GM18499 (cell line): ENCODE measurements around the gene HPCAL1.
"Not testable (repeated sequence)": the region's sequence is repeated elsewhere in the genome, so short reads cannot be mapped to it uniquely, and the experiment has no call there.

Experiments used
- ATAC-seq: cut with Tn5 transposase; IDR thresholded peaks from one replicate; pipeline ENCODE4 v1.9.1; 2021; ENCODE audit warnings: moderate number of reproducible peaks; ENCODE audit not compliant: insufficient read depth, unreplicated experiment

The HPCAL1 gene

GRCh38 chr2:10282611-10283105 lies 20.0 kb upstream of the HPCAL1 start:
- ATAC-seq, result no peak

GRCh38 chr2:10283106-10284062 lies 19.3 kb upstream of the HPCAL1 start:
- ATAC-seq, result no peak

- ATAC-seq, result no peak
Measured at GRCh38 chr2:10284108-10284870, 18.4 kb upstream of the HPCAL1 start.

GRCh38 chr2:10285191-10285555 lies 17.5 kb upstream of the HPCAL1 start:
- ATAC-seq, result no peak

- ATAC-seq, result no peak
Measured at GRCh38 chr2:10285556-10286198, 17.0 kb upstream of the HPCAL1 start.

- ATAC-seq, result no peak
Measured at GRCh38 chr2:10286216-10287037, 16.3 kb upstream of the HPCAL1 start.

GRCh38 chr2:10287761-10288160 lies 14.9 kb upstream of the HPCAL1 start:
- ATAC-seq, result no peak

- ATAC-seq, result no peak
Measured at GRCh38 chr2:10288606-10289005, 14.1 kb upstream of the HPCAL1 start.

GRCh38 chr2:10289352-10289751 lies 13.4 kb upstream of the HPCAL1 start:
- no peak for ATAC-seq

GRCh38 chr2:10289891-10290290 lies 12.8 kb upstream of the HPCAL1 start:
- ATAC-seq, result no peak

- ATAC-seq, result not testable (repeated sequence)
Measured at GRCh38 chr2:10291376-10291775, 11.3 kb upstream of the HPCAL1 start.

- no peak for ATAC-seq
Measured at GRCh38 chr2:10292033-10292432, 10.7 kb upstream of the HPCAL1 start.

GRCh38 chr2:10293603-10294002 lies 9.1 kb upstream of the HPCAL1 start:
- ATAC-seq, result no peak

- no peak for ATAC-seq
Measured at GRCh38 chr2:10294077-10294476, 8.6 kb upstream of the HPCAL1 start.

- not testable (repeated sequence) for ATAC-seq
Measured at GRCh38 chr2:10295649-10296048, 7.1 kb upstream of the HPCAL1 start.

- ATAC-seq, result no peak
Measured at GRCh38 chr2:10296142-10296541, 6.6 kb upstream of the HPCAL1 start.

GRCh38 chr2:10297191-10297830 lies 5.4 kb upstream of the HPCAL1 start:
- no peak for ATAC-seq

- ATAC-seq, result no peak
Measured at GRCh38 chr2:10297959-10298531, 4.7 kb upstream of the HPCAL1 start.

- not testable (repeated sequence) for ATAC-seq
Measured at GRCh38 chr2:10298777-10299176, 3.9 kb upstream of the HPCAL1 start.
